ENCODE data around the gene SLC51A.

SLC51A gene

DNA sequence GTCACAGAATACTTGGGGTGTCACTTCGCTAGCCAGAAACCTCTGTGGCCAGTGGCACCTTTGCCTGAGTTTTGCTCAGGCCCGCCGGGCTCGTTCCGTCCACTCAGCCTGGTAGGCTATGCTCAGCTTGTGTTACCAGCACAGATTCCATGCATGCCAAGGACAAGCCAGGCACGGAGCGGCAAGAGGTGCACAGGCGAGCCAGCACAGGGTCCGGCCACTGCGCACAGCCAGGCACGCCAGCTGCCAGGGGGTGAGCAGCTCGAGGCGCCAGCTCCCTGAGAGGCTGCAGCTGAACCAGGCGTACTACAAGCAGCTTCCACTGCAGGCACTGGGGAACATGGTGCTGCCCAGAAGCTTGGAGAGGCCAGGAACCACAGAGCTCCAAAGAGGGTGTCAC lies 56.5 kb downstream of the SLC51A start:
- Histone ChIP-seq H3K4me3 (ENCODE audit: low read depth, low read length) (no peak overlapping the region), H3K36me3 (ENCODE audit: control insufficient read depth, insufficient read depth, low read length) (no peaks in the 10 kb centered on the region), H3K27me3 (ENCODE audit: control insufficient read depth, insufficient read depth, low read length) (no peaks in the 10 kb centered on the region), H3K9ac (no peak overlapping the region), H3K27ac (no peak overlapping the region), H3K4me1 (no peaks in the 10 kb centered on the region), H3K4me2 (ENCODE audit: low read length) (no peak overlapping the region), H3K9me3 (ENCODE audit: control insufficient read depth, low read length) (no peaks in the 10 kb centered on the region), H2AFZ (no peak overlapping the region), H3K79me2 (peaks cover 28% of the 10 kb centered on the region)
- TF ChIP-seq, protein P1, sequence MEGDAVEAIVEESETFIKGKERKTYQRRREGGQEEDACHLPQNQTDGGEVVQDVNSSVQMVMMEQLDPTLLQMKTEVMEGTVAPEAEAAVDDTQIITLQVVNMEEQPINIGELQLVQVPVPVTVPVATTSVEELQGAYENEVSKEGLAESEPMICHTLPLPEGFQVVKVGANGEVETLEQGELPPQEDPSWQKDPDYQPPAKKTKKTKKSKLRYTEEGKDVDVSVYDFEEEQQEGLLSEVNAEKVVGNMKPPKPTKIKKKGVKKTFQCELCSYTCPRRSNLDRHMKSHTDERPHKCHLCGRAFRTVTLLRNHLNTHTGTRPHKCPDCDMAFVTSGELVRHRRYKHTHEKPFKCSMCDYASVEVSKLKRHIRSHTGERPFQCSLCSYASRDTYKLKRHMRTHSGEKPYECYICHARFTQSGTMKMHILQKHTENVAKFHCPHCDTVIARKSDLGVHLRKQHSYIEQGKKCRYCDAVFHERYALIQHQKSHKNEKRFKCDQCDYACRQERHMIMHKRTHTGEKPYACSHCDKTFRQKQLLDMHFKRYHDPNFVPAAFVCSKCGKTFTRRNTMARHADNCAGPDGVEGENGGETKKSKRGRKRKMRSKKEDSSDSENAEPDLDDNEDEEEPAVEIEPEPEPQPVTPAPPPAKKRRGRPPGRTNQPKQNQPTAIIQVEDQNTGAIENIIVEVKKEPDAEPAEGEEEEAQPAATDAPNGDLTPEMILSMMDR (IDR thresholded peaks at IDR 0.05) = no peak

DNA sequence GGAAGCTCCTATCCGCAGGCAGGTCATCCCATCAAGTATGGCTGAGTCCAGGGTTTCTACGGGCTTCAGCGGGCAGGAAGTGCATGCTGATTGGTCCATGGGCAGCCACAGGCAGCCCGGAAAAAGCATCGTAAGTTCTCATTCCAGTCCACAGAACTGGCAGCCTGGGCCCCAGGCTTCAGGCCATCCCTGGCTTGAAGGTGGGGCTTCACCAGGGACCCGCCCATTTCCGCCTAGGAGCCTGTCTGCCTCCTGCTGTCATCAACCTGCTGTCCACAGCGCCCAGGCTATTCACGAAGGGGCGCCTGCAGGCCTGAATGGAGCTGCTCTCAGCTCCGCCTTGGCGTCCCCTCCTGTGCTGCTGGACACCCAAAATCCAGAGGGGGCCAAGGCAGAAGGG lies 57.3 kb downstream of the SLC51A start:
- no peak overlapping the region for H3K4me2 ChIP-seq (ENCODE audit: low read length)
- no peak overlapping the region for H3K27ac ChIP-seq
- no peak overlapping the region for H3K4me3 ChIP-seq (ENCODE audit: low read depth, low read length)

DNA sequence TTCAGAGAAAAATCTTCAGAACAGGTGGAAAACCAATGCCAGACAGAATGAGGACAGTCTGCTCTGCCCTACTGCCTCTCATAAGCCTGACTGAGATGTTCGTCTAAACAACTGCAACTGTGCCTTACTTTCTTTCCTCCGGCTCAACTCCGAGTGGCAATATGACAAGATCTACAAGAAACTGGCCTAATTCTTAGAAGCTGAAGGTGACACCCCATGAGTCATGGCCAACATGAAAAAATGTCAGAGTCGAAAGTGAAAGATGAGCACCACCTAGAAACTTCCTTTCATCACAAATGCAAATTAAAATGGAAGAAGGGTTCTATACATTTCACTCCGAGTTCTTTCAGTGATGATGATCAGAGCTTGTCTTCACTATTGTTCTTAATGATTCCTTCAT lies 58.3 kb downstream of the SLC51A start:
- Histone ChIP-seq H3K4me1 (peaks cover 4% of the 10 kb centered on the region), H3K4me2 (ENCODE audit: low read length) (no peak overlapping the region), H3K9me3 (ENCODE audit: control insufficient read depth, low read length) (no peaks in the 10 kb centered on the region), H3K36me3 (ENCODE audit: control insufficient read depth, insufficient read depth, low read length) (no peaks in the 10 kb centered on the region), H3K27me3 (ENCODE audit: control insufficient read depth, insufficient read depth, low read length) (no peaks in the 10 kb centered on the region), H3K4me3 (ENCODE audit: low read depth, low read length) (no peak overlapping the region), H2AFZ (no peak overlapping the region), H3K27ac (no peak overlapping the region), H3K79me2 (peaks cover 36% of the 10 kb centered on the region), H3K9ac (no peak overlapping the region)
- TF ChIP-seq, protein P1 (IDR thresholded peaks at IDR 0.05) = no peak

More for the DNA sequence above, 57.3 kb downstream of the SLC51A start:
- no peaks in the 10 kb centered on the region for H3K4me1 ChIP-seq
- H3K79me2 ChIP-seq = peaks cover 36% of the 10 kb centered on the region
- no peaks in the 10 kb centered on the region for H3K27me3 ChIP-seq (ENCODE audit: control insufficient read depth, insufficient read depth, low read length)
- no peak overlapping the region for H3K9ac ChIP-seq
- H2AFZ ChIP-seq = no peak overlapping the region
- no peaks in the 10 kb centered on the region for H3K9me3 ChIP-seq (ENCODE audit: control insufficient read depth, low read length)
- no peaks in the 10 kb centered on the region for H3K36me3 ChIP-seq (ENCODE audit: control insufficient read depth, insufficient read depth, low read length)
- TF ChIP-seq, protein P1 (IDR thresholded peaks at IDR 0.05) = no peak

DNA sequence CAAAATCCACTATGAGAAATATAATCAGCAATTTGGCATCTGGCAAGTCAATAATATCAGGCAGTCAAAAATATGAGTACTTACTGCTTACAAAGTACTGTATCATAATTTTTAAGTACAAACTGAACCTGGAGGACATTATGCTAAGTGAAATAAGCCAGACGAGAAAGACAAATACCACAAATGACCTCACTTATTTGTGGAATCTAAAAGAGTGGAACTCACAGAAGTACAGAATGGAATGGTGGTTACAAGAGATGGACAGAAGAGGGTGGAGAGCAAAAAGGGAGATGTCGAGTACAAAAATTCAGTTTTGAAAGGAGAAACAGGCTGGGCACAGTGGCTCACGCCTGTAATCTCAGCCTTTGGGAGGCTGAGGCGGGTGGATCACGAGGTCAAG lies 58.8 kb downstream of the SLC51A start:
- Histone ChIP-seq H3K4me2 (ENCODE audit: low read length) (no peak overlapping the region), H3K9me3 (ENCODE audit: control insufficient read depth, low read length) (no peaks in the 10 kb centered on the region), H3K9ac (no peak overlapping the region), H3K4me3 (ENCODE audit: low read depth, low read length) (no peak overlapping the region), H3K79me2 (peaks cover 38% of the 10 kb centered on the region), H3K27ac (no peak overlapping the region), H2AFZ (no peak overlapping the region), H3K27me3 (ENCODE audit: control insufficient read depth, insufficient read depth, low read length) (no peaks in the 10 kb centered on the region), H3K4me1 (peaks cover 4% of the 10 kb centered on the region), H3K36me3 (ENCODE audit: control insufficient read depth, insufficient read depth, low read length) (no peaks in the 10 kb centered on the region)
- TF ChIP-seq, protein P1 (IDR thresholded peaks at IDR 0.05) = no peak

DNA sequence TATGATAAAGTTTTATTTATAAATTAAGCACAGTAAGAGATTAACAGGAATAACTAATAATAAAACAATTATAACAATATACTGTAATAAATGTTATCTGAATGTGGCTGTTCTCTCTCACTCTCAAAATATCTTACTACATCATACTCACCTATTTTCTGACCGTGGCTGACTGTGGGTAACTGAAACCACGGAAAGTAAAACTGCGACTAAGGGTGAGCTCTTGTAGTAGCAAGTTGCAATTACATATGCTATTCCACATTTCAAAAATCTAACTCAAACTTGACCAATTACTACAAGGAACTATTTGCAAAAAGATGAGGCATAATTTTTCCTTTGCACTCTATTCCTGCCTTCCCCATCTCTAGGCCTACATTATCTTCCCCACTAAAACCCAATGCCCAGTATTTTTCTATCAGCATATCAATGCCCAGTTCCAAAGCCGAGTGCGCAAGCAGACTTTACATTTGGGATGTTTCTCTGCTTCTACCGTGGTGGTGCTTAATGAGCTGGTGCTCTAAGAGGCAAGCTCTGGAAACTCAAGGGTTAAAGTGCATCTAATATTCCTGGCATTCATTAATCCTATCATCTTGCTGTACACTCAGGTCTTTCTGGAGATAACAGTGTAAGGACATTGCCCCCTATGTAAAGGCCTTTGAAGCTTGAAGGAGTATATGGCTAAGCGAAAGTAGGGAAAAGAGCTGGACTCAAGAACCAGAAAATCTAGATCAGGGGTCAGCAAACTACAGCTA lies 64.5 kb downstream of the SLC51A start:
- no peak overlapping the region for H2AFZ ChIP-seq
- peaks cover 26% of the 10 kb centered on the region for H3K79me2 ChIP-seq
- H3K36me3 ChIP-seq (ENCODE audit: control insufficient read depth, insufficient read depth, low read length) = no peaks in the 10 kb centered on the region
- no peak overlapping the region for H3K27ac ChIP-seq
- no peaks in the 10 kb centered on the region for H3K27me3 ChIP-seq (ENCODE audit: control insufficient read depth, insufficient read depth, low read length)
- no peaks in the 10 kb centered on the region for H3K9me3 ChIP-seq (ENCODE audit: control insufficient read depth, low read length)
- peaks cover 4% of the 10 kb centered on the region for H3K4me1 ChIP-seq
- H3K4me3 ChIP-seq (ENCODE audit: low read depth, low read length) = no peak overlapping the region
- TF ChIP-seq, protein P1 (IDR thresholded peaks at IDR 0.05) = no peak
- H3K4me2 ChIP-seq (ENCODE audit: low read length) = no peak overlapping the region
- H3K9ac ChIP-seq = no peak overlapping the region

Measured in parathyroid adenoma (tissue), 2 donors.